Type B pancreatic cell (in vitro differentiated cells): Measurements from ENCODE around the gene GJC1. TPM values are rescaled to one million over a fixed set of nuclear protein-coding genes. Genes with fewer than 3 reads are reported as not detected.

Experiments
- DNase-seq: peaks from one replicate; pipeline ENCODE4 v3.0.0; 2021; ENCODE audit warnings: mixed read lengths; ENCODE audit not compliant: unreplicated experiment; ENCODE audit errors: extremely low spot score
- H3K27ac Mint-ChIP-seq: 2 replicates; pipeline ENCODE4 v1.8.0; 2021; ENCODE audit warnings: mild to moderate bottlenecking, mixed read lengths
- H3K27me3 Mint-ChIP-seq: 2 replicates; pipeline ENCODE4 v1.8.0; 2021; ENCODE audit warnings: mixed read lengths
- H3K36me3 Mint-ChIP-seq: 2 replicates; pipeline ENCODE4 v1.8.0; 2021; ENCODE audit warnings: mixed read lengths
- H3K4me1 Mint-ChIP-seq: one replicate; pipeline ENCODE4 v1.8.0; 2021; ENCODE audit warnings: mixed read lengths; ENCODE audit not compliant: unreplicated experiment
- H3K4me3 Mint-ChIP-seq: 2 replicates; pipeline ENCODE4 v1.8.0; 2021; ENCODE audit warnings: mild to moderate bottlenecking, mixed read lengths
- H3K9me3 Mint-ChIP-seq: 2 replicates; pipeline ENCODE4 v1.8.0; 2021; ENCODE audit warnings: mixed read lengths
- total RNA-seq: library from RNA; stranded (reverse); gene quantifications from 2 replicates; pipeline ENCODE4 v1.2.1, GENCODE V29; 2021; ENCODE audit warnings: low replicate concordance
- TF ChIP-seq, protein P1 (sequence below): fragments of 200-600 bp; sonication (generic); conservative IDR thresholded peaks from 2 replicates; pipeline ENCODE4 v1.5.0; 2021; ENCODE audit warnings: antibody characterized with exemption, mild to moderate bottlenecking

Gene GJC1
- total RNA-seq, 1 donor from 2014 or later: 62.6 TPM

- peaks cover 2% of the 10 kb centered on the region for H3K27me3 Mint-ChIP-seq
- H3K27ac Mint-ChIP-seq: no peak overlapping the region
- TF ChIP-seq, protein P1, sequence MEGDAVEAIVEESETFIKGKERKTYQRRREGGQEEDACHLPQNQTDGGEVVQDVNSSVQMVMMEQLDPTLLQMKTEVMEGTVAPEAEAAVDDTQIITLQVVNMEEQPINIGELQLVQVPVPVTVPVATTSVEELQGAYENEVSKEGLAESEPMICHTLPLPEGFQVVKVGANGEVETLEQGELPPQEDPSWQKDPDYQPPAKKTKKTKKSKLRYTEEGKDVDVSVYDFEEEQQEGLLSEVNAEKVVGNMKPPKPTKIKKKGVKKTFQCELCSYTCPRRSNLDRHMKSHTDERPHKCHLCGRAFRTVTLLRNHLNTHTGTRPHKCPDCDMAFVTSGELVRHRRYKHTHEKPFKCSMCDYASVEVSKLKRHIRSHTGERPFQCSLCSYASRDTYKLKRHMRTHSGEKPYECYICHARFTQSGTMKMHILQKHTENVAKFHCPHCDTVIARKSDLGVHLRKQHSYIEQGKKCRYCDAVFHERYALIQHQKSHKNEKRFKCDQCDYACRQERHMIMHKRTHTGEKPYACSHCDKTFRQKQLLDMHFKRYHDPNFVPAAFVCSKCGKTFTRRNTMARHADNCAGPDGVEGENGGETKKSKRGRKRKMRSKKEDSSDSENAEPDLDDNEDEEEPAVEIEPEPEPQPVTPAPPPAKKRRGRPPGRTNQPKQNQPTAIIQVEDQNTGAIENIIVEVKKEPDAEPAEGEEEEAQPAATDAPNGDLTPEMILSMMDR: no peak
- H3K9me3 Mint-ChIP-seq: no peaks in the 10 kb centered on the region
- H3K36me3 Mint-ChIP-seq: no peaks in the 10 kb centered on the region
- peaks cover 8% of the 10 kb centered on the region for H3K4me1 Mint-ChIP-seq
- no peak for DNase-seq
- no peak overlapping the region for H3K4me3 Mint-ChIP-seq
Observed at GRCh38 chr17:44785921-44786320, 44.2 kb downstream of the GJC1 start.

DNA sequence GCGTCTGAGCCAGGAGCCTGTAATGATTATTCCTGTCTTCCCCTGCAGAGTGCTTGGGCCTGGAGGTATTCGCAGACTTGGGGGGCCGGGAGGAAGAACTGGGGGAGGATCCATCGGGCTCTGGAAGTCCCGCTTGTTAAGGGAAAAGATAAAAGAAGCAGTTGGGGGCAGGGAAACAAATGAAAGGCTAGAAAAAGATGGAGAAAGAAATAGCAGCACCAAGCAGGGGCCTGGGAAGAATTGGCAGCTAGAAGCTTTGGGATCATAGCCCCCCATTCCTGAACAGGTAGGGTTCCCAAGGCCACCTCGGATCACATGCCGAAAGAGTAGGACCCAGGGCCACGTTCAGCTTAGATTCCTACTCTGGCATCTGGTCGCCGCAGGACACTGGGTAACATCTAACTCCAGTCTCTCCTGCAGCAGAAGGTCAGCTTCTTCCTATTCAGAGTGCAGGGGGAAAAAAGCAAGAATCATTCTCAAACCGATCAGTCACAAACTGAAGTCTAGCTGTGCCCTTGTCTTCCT is 47.7 kb downstream of the GJC1 start:
- H3K36me3 Mint-ChIP-seq: no peaks in the 10 kb centered on the region
- no peak overlapping the region for H3K4me3 Mint-ChIP-seq
- H3K27me3 Mint-ChIP-seq: peaks cover 3% of the 10 kb centered on the region
- no peak for DNase-seq
- no peak overlapping the region for H3K27ac Mint-ChIP-seq
- no peaks in the 10 kb centered on the region for H3K9me3 Mint-ChIP-seq
- H3K4me1 Mint-ChIP-seq: peaks cover 8% of the 10 kb centered on the region
- TF ChIP-seq, protein P1: no peak

- Mint-ChIP-seq H3K27ac (no peak overlapping the region), H3K27me3 (peaks cover 5% of the 10 kb centered on the region), H3K36me3 (no peaks in the 10 kb centered on the region), H3K4me3 (no peak overlapping the region), H3K9me3 (no peaks in the 10 kb centered on the region), H3K4me1 (peaks cover 8% of the 10 kb centered on the region)
- TF ChIP-seq, protein P1: no peak
- DNase-seq: no peak
Observed at GRCh38 chr17:44781551-44782325, 48.3 kb downstream of the GJC1 start.

GRCh38 chr17:44780845-44781480 is 49.1 kb downstream of the GJC1 start:
- TF ChIP-seq, protein P1: no peak
- no peak for DNase-seq
- Mint-ChIP-seq H3K27ac (no peak overlapping the region), H3K9me3 (no peaks in the 10 kb centered on the region), H3K27me3 (peaks cover 4% of the 10 kb centered on the region), H3K36me3 (no peaks in the 10 kb centered on the region), H3K4me1 (peaks cover 8% of the 10 kb centered on the region), H3K4me3 (no peak overlapping the region)

- Mint-ChIP-seq H3K27ac (no peak overlapping the region), H3K27me3 (peaks cover 4% of the 10 kb centered on the region), H3K9me3 (no peaks in the 10 kb centered on the region), H3K4me1 (peaks cover 8% of the 10 kb centered on the region), H3K4me3 (no peak overlapping the region), H3K36me3 (no peaks in the 10 kb centered on the region)
- DNase-seq: no peak
- TF ChIP-seq, protein P1: no peak
Observed at GRCh38 chr17:44780161-44780560, 49.9 kb downstream of the GJC1 start.
